IPS DF 19.7 (cell line): ENCODE measurements around the gene PRCD.
"Not testable (repeated sequence)": the region's sequence is repeated elsewhere in the genome, so short reads cannot be mapped to it uniquely, and the experiment has no call there.

Source experiments
- DNase-seq: peaks from one replicate; pipeline ENCODE4 v3.0.0-alpha.2; 2013; ENCODE audit warnings: low read depth, low spot score

Gene PRCD

GRCh38 chr17:76527430-76528111, 12.3 kb upstream of the PRCD start:
- DNase-seq: no peak

GRCh38 chr17:76528156-76528527, 11.7 kb upstream of the PRCD start:
- no peak for DNase-seq

GRCh38 chr17:76528528-76529223, 11.2 kb upstream of the PRCD start:
- no peak for DNase-seq

- DNase-seq: no peak
These were observed 10.4 kb upstream of the PRCD start for GRCh38 chr17:76529224-76530094.

GRCh38 chr17:76530095-76530723, 9.6 kb upstream of the PRCD start:
- no peak for DNase-seq

- DNase-seq: no peak
These were observed 8.9 kb upstream of the PRCD start for GRCh38 chr17:76530811-76531485.

- DNase-seq: no peak
These were observed 8.3 kb upstream of the PRCD start for GRCh38 chr17:76531486-76532038.

GRCh38 chr17:76532072-76532651, 7.7 kb upstream of the PRCD start:
- no peak for DNase-seq

- DNase-seq: not testable (repeated sequence)
These were observed 6.0 kb upstream of the PRCD start for GRCh38 chr17:76533640-76534359.

- DNase-seq: no peak
These were observed 4.8 kb upstream of the PRCD start for GRCh38 chr17:76534831-76535732.

- no peak for DNase-seq
These were observed 3.9 kb upstream of the PRCD start for GRCh38 chr17:76535788-76536510.

GRCh38 chr17:76536511-76537287, 3.1 kb upstream of the PRCD start:
- no peak for DNase-seq

- no peak for DNase-seq
These were observed 2.6 kb upstream of the PRCD start for GRCh38 chr17:76537288-76537577.

GRCh38 chr17:76537578-76538280, 2.1 kb upstream of the PRCD start, which contains the start of gene CYGB:
TSS of gene CYGB (minus strand) at chr17:76537709. CDS start at chr17:76537542, 167 bp downstream.
- DNase-seq: no peak

- DNase-seq: no peak
These were observed 1.4 kb upstream of the PRCD start for GRCh38 chr17:76538281-76538931.

- DNase-seq: no peak
These were observed 788 bp upstream of the PRCD start for GRCh38 chr17:76538941-76539570.
